H1 (cell line): ENCODE measurements around the gene VGLL4. TPM values are rescaled to one million over a fixed set of nuclear protein-coding genes. Genes with fewer than 3 reads are reported as not detected.

ENCODE experiments used
- CTCF ChIA-PET: fragments of 300-600 bp; sonication (Branson Sonifier 250); formaldehyde crosslinking; loops from one replicate; lab custom pipeline; 2021; ENCODE audit not compliant: partially characterized antibody; lab: Charles Lee
- POLR2A ChIA-PET: fragments of 300-600 bp; sonication (Branson Sonifier 250); formaldehyde crosslinking; loops from one replicate; lab custom pipeline; 2021; ENCODE audit warnings: inconsistent platforms; ENCODE audit not compliant: partially characterized antibody; lab: Charles Lee
- DNase-seq, 2 experiments: peaks; one replicate each; pipeline versions ENCODE4 v3.0.0 to v3.0.0-alpha.2; 2010 to 2022; ENCODE audit warnings: low spot score in 2 of 2, low read depth in 1 of 2, mixed read lengths in 1 of 2
- FAIRE-seq: peaks from 2 replicates; lab custom pipeline; 2011; peaks lifted over from hg19 to GRCh38; lab: Jason Lieb, UNC
- H2AFZ ChIP-seq: 2 replicates; pipeline ENCODE4 v1.8.1; 2012; ENCODE audit warnings: low read length, inconsistent platforms
- H2AK5ac ChIP-seq: 2 replicates; pipeline ENCODE4 v1.6.1; 2013; ENCODE audit warnings: low read depth, low read length
- H2BK120ac ChIP-seq: replicated peaks from 2 replicates; pipeline ENCODE3; 2013; ENCODE audit warnings: low read depth, low read length, inconsistent platforms
- H2BK12ac ChIP-seq: 2 replicates; pipeline ENCODE4 v1.6.1; 2013; ENCODE audit warnings: low read depth, low read length
- H2BK15ac ChIP-seq: 2 replicates; pipeline ENCODE4 v1.6.1; 2013; ENCODE audit warnings: low read length
- H2BK20ac ChIP-seq: 2 replicates; pipeline ENCODE4 v1.6.1; 2013; ENCODE audit warnings: low read length
- H2BK5ac ChIP-seq: 2 replicates; pipeline ENCODE4 v1.6.1; 2013; ENCODE audit warnings: low read depth, low read length
- H3K14ac ChIP-seq: 2 replicates; pipeline ENCODE4 v1.6.1; 2013; ENCODE audit warnings: inconsistent platforms; ENCODE audit not compliant: insufficient read length
- H3K18ac ChIP-seq: 2 replicates; pipeline ENCODE4 v1.6.1; 2013; ENCODE audit warnings: low read length; ENCODE audit errors: extremely low read depth
- H3K23ac ChIP-seq: 2 replicates; pipeline ENCODE4 v1.6.1; 2013; ENCODE audit warnings: inconsistent platforms; ENCODE audit not compliant: insufficient read length
- H3K23me2 ChIP-seq: 2 replicates; pipeline ENCODE4 v1.6.1; 2013; ENCODE audit warnings: low read depth, low read length
- H3K27ac ChIP-seq: 2 replicates; pipeline ENCODE4 v1.6.1; 2011; ENCODE audit warnings: low read depth, low read length, inconsistent platforms
- H3K27me3 ChIP-seq, 4 experiments: replicated peaks in 1 of 4; 1 replicate in 1 of 4; 2 replicates in 3 of 4; pipeline versions ENCODE4 v1.6.1 to v1.8.1; 2011 to 2013; ENCODE audit warnings: low read length in 3 of 4, mild to moderate bottlenecking in 3 of 4, inconsistent platforms in 2 of 4, mixed read lengths in 2 of 4, moderate library complexity in 1 of 4; ENCODE audit not compliant: control insufficient read depth in 3 of 4, insufficient read depth in 3 of 4; ENCODE audit errors: extremely low read depth in 1 of 4
- H3K36me3 ChIP-seq, 4 experiments: 2 replicates each; pipeline versions ENCODE4 v1.6.1 to v1.8.1; 2011 to 2013; ENCODE audit warnings: mild to moderate bottlenecking in 4 of 4, low read length in 3 of 4, moderate library complexity in 2 of 4, control low read depth in 1 of 4, inconsistent platforms in 1 of 4; ENCODE audit not compliant: insufficient read depth in 4 of 4, control insufficient read depth in 2 of 4
- H3K4ac ChIP-seq: replicated peaks from 2 replicates; pipeline ENCODE3; 2013; ENCODE audit warnings: low read length, low read depth, mixed read lengths, inconsistent platforms; ENCODE audit not compliant: insufficient read length
- H3K4me1 ChIP-seq, 4 experiments: replicated peaks in 1 of 4; 1 replicate in 1 of 4; 2 replicates in 3 of 4; pipeline versions ENCODE4 v1.6.1 to v1.8.1; 2011 to 2013; ENCODE audit warnings: low read length in 3 of 4, inconsistent platforms in 2 of 4, mixed read lengths in 1 of 4; ENCODE audit not compliant: insufficient read depth in 4 of 4, control insufficient read depth in 3 of 4
- H3K4me2 ChIP-seq, 2 experiments: 2 replicates each; pipeline versions ENCODE4 v1.6.1 to v1.8.1; 2011 to 2013; ENCODE audit warnings: low read depth in 2 of 2, low read length in 2 of 2, control low read depth in 1 of 2, inconsistent platforms in 1 of 2, mild to moderate bottlenecking in 1 of 2; ENCODE audit not compliant: insufficient read depth in 1 of 2
- H3K4me3 ChIP-seq, 4 experiments: fragments of 200-600, 300-600 bp in 1 of 4; sonication (generic), shearing (Covaris generic), sonication (Bioruptor Twin) in 1 of 4; 2 replicates each; pipeline versions ENCODE4 v1.5.1 to v1.8.1; 2011 to 2016; ENCODE audit warnings: low read length in 4 of 4, low read depth in 3 of 4, control low read depth in 2 of 4, inconsistent platforms in 2 of 4, mild to moderate bottlenecking in 2 of 4, mixed read lengths in 1 of 4, moderate library complexity in 1 of 4; ENCODE audit not compliant: insufficient read depth in 2 of 4; ENCODE audit errors: extremely low read depth in 1 of 4
- H3K56ac ChIP-seq: replicated peaks from 2 replicates; pipeline ENCODE3; 2013; ENCODE audit warnings: low read depth, mild to moderate bottlenecking, mixed read lengths, low read length, inconsistent platforms; ENCODE audit not compliant: insufficient read length
- H3K79me1 ChIP-seq: 2 replicates; pipeline ENCODE4 v1.6.1; 2013; ENCODE audit warnings: low read depth, low read length, control low read depth
- H3K79me2 ChIP-seq, 2 experiments: 2 replicates each; pipeline versions ENCODE4 v1.6.1 to v1.8.1; 2012 to 2013; ENCODE audit warnings: low read length in 2 of 2, mild to moderate bottlenecking in 2 of 2, inconsistent platforms in 1 of 2; ENCODE audit not compliant: insufficient read depth in 2 of 2, control insufficient read depth in 1 of 2
- H3K9ac ChIP-seq, 4 experiments: replicated peaks in 1 of 4; 1 replicate in 1 of 4; 2 replicates in 3 of 4; pipeline versions ENCODE4 v1.6.1 to v1.8.1; 2011 to 2013; ENCODE audit warnings: low read depth in 3 of 4, low read length in 3 of 4, control low read depth in 2 of 4, mild to moderate bottlenecking in 2 of 4, moderate library complexity in 2 of 4, inconsistent platforms in 1 of 4; ENCODE audit errors: extremely low read depth in 1 of 4
- H3K9me3 ChIP-seq, 2 experiments: 2 replicates each; pipeline versions ENCODE4 v1.6.1 to v1.8.1; 2012 to 2013; ENCODE audit warnings: mild to moderate bottlenecking in 2 of 2, moderate library complexity in 2 of 2, control low read depth in 1 of 2, inconsistent platforms in 1 of 2, low read depth in 1 of 2, low read length in 1 of 2, mixed read lengths in 1 of 2; ENCODE audit not compliant: insufficient read depth in 2 of 2
- H4K20me1 ChIP-seq, 2 experiments: replicated peaks in 1 of 2; 2 replicates each; pipeline versions ENCODE3 to v1.8.1; 2011 to 2013; ENCODE audit warnings: inconsistent platforms in 2 of 2, low read length in 2 of 2, mild to moderate bottlenecking in 1 of 2; ENCODE audit not compliant: insufficient read depth in 2 of 2, control insufficient read depth in 1 of 2
- H4K5ac ChIP-seq: 2 replicates; pipeline ENCODE4 v1.6.1; 2013; ENCODE audit warnings: low read length, low read depth, mixed read lengths, inconsistent platforms; ENCODE audit not compliant: insufficient read length
- H4K8ac ChIP-seq: 2 replicates; pipeline ENCODE4 v1.8.0; 2013; ENCODE audit warnings: mild to moderate bottlenecking, moderate library complexity, low read length, inconsistent platforms; ENCODE audit not compliant: insufficient read depth; ENCODE audit errors: extremely low read depth
- H4K91ac ChIP-seq: replicated peaks from 2 replicates; pipeline ENCODE3; 2013; ENCODE audit warnings: low read length, mixed read lengths, inconsistent platforms; ENCODE audit not compliant: insufficient read length
- ASH2L ChIP-seq: fragments of 200-600, 300-600 bp; sonication (generic); IDR thresholded peaks from one replicate; pipeline ENCODE4 v1.7.1; 2017; ENCODE audit warnings: low read length
- BRCA1 ChIP-seq: IDR thresholded peaks from 2 replicates; pipeline ENCODE4 v1.6.1; 2012; ENCODE audit warnings: low read depth, low read length, improper control_type of control experiment
- POLR2A ChIP-seq, 2 experiments: IDR thresholded peaks; 1 replicate in 1 of 2; 2 replicates in 1 of 2; pipeline ENCODE4 v1.6.1; 2011; ENCODE audit warnings: low read depth in 2 of 2, low read length in 2 of 2, mild to moderate bottlenecking in 2 of 2; ENCODE audit errors: control extremely low read depth in 1 of 2
- RXRA ChIP-seq: IDR thresholded peaks from 2 replicates; pipeline ENCODE4 v1.6.1; 2011; ENCODE audit warnings: low read depth, mild to moderate bottlenecking, low read length, moderate library complexity; ENCODE audit not compliant: insufficient read depth
- WGBS, 2 experiments: shearing (Covaris generic) in 1 of 2; methylation state at CpG; one replicate each; pipeline versions ENCODE4 v1.1.6 to v1.1.7; 2013 to 2015; ENCODE audit warnings: low lambda C conversion rate in 2 of 2, mixed read lengths in 2 of 2, inconsistent platforms in 1 of 2, low coverage in 1 of 2, missing lambda C conversion rate in 1 of 2; ENCODE audit not compliant: insufficient replicate concordance in 2 of 2, insufficient coverage in 1 of 2, insufficient read length in 1 of 2; ENCODE audit errors: extremely low coverage in 1 of 2, missing lambda C conversion rate in 1 of 2; 5-methylcytosine and 5-hydroxymethylcytosine counted together
- polyA plus RNA-seq, 7 experiments: library from polyadenylated mRNA; depleted of rRNA in 3 of 7; stranded (reverse) in 5 of 7; unstranded in 2 of 7; fragments of >200 nt in 5 of 7; fragments of 200-250 nt in 2 of 7; gene quantifications; 1 replicate in 5 of 7; 2 replicates in 1 of 7; 4 replicates in 1 of 7; pipeline versions ENCODE4 v1.2.1 to v1.2.3, GENCODE V29; 2011 to 2013; ENCODE audit warnings: missing spikeins in 2 of 7, mixed read lengths in 2 of 7
- total RNA-seq: library from RNA; stranded (reverse); fragmentation: NEBNext Ultra II Directional; extraction: Animal tissue kit (Norgen Biotek cat#: 25700); gene quantifications from 2 replicates; pipeline ENCODE4 v1.2.1, GENCODE V29; 2021

Gene VGLL4
- total and polyA plus RNA-seq, 2 of the 8 experiments (the other 6 are each of a cell fraction or from before 2014, with no cell fraction given) = 45.1 to 50.0 TPM

DNA sequence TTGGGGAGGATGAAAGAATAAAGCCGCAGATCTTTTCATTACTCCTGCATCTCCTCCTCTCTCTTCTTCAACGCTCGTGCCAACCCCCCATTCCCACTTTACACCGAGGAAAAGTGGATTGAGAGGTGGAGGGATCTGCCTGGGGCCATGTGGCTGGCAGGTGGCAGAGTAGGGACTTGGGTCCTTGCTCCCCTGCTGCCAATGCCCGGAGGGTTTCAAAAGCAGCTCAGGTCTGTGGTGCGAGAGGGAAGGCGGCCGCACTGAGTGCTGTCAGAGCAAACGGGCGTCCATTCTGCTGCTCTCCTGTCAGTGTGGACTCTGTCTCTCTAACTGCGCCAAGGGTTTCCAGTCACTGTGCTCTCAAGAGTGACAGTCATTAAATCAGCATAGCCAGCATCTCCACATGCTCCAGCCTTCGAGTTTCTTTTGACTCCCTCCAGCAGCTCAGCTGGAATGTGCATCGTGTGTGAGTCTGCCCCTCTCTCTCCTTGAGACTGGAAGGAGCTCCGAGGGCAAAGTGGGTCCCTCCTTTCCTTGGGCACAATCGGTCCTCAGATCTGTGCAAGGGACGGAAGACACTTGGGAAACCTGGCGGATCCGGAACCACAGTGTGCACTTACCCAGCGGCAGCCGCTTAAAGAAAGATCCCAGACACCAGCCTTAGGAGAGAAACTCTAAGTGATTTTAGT is 68.6 kb downstream of the VGLL4 start:
- Histone ChIP-seq H3K18ac (no peak overlapping the region), H3K4ac (no peak overlapping the region), H2BK120ac (no peak overlapping the region), H3K4me2 (no peak overlapping the region), H3K79me2 (peaks cover 0 to 68% of the 10 kb centered on the region in 2 experiments; a peak in 3 of 4 replicates), H2BK5ac (no peak overlapping the region), H3K23me2 (no peaks in the 10 kb centered on the region; the same call in 1 of the 2 replicates), H2BK15ac (no peak overlapping the region), H2BK12ac (no peak overlapping the region), H3K14ac (no peak overlapping the region), H3K9ac (no peak overlapping the region), H3K27ac (no peak overlapping the region), H4K20me1 (peaks cover 3 to 21% of the 10 kb centered on the region in 2 experiments), H3K36me3 (no peaks in the 10 kb centered on the region; a peak in 3 of 8 replicates), H3K23ac (no peak overlapping the region), H2AK5ac (no peak overlapping the region), H4K8ac (no peak overlapping the region), H4K5ac (no peak overlapping the region), H4K91ac (no peak overlapping the region), H3K4me3 (no peak overlapping the region), H3K9me3 (no peaks in the 10 kb centered on the region), H3K56ac (no peak overlapping the region), H2AFZ (no peak overlapping the region), H2BK20ac (no peak overlapping the region), H3K4me1 (peaks cover 0 to 3% (median 0%) of the 10 kb centered on the region in 4 experiments; a peak in 1 of 7 replicates), H3K79me1 (peaks cover 11% of the 10 kb centered on the region), H3K27me3 (no peaks in the 10 kb centered on the region)
- FAIRE-seq (no peak), DNase-seq (no peak)
- ChIA-PET CTCF (interaction anchor here (1.1 to 1.7 kb wide), 2 partner anchors 42 to 74 kb away, joined by 3 read pairs; no protein-coding TSS in a partner anchor), POLR2A (interaction anchor here (1.1 kb wide), 1 partner anchor 10 kb away, joined by 4 read pairs; no protein-coding TSS in a partner anchor)
- 86% methylated on average over 19 of the region's 20 CpGs; no CpG with 5 or more reads in 1 of the 2 experiments for WGBS, 2 experiments
- TF ChIP-seq BRCA1 = no peak
- TF ChIP-seq RXRA = no peak
- TF ChIP-seq POLR2A (IDR thresholded peaks at IDR 0.05; ENCODE audit: control extremely low read depth in 1 of 2, low read depth in 2 of 2, low read length in 2 of 2) = no peak
- TF ChIP-seq ASH2L = no peak
